Measurements from ENCODE around the gene STMND1. TPM values are rescaled to one million over a fixed set of nuclear protein-coding genes. Genes with fewer than 3 reads are reported as not detected.

The STMND1 gene
- total RNA-seq, 1 donor from 2014 or later: not detected

DNA sequence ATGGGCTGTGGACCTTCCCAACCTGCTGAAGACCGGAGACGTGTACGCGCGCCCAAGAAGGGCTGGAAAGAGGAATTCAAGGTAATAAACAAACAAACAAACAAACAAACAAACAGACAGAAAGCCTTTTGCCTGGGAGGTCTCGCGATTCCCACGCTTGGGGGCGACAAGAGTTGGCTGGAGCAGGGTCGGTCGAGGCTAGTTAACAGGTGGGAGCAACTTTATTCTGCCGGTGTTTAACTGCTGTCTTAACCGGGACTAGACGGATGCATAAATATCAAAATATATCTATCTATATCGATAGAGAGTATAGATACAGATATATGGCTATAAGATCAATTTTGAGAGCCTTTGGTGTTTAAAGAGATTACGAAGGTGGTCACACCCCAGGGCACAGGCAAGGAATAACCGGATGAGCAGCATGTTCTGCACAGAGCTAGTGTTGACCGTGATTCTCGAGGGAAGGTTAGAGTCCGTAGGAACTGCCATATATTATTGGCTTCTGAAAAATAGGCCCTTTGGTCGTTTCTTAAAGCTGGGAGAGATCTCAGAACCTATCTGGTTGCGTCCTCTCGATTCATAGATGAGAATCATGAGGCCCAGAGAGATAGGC lies 514 bp downstream of the STMND1 start:
- Mint-ChIP-seq H3K27ac (no peak overlapping the region), H3K4me1 (ENCODE audit: low read depth) (peaks cover 4% of the 10 kb centered on the region), H3K36me3 (ENCODE audit: low read depth) (no peaks in the 10 kb centered on the region), H3K9me3 (no peaks in the 10 kb centered on the region), H3K27me3 (ENCODE audit: low read depth) (peaks cover 40% of the 10 kb centered on the region), H3K4me3 (ENCODE audit: low read depth) (no peak overlapping the region)
- no peak for DNase-seq (ENCODE audit: low spot score)
- intact Hi-C loops (cut with micrococcal nuclease): no loop called here

DNA sequence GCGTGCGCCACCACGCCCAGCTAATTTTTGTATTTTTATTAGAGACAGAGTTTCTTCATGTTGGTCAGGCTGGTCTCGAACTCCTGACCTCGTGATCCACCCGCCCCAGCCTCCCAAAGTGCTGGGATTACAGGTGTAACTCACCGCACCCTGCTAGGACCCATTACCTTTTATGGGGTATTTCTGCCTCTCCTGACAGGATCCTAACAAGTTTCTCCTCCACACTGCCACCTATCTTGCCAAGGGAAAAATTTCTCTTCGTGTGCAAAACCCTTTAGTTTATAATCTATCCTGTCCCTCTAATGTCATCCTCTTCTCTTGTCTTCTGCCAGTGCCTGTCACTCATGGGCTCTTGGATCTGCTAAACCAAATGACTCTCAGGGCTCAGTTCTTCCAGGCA lies 1.9 kb downstream of the STMND1 start:
- intact Hi-C loops (cut with micrococcal nuclease): no loop called here
- H3K27ac Mint-ChIP-seq: no peak overlapping the region
- no peaks in the 10 kb centered on the region for H3K9me3 Mint-ChIP-seq
- no peak for DNase-seq (ENCODE audit: low spot score)
- H3K4me1 Mint-ChIP-seq (ENCODE audit: low read depth): peaks cover 4% of the 10 kb centered on the region
- H3K4me3 Mint-ChIP-seq (ENCODE audit: low read depth): no peak overlapping the region
- H3K27me3 Mint-ChIP-seq (ENCODE audit: low read depth): peaks cover 43% of the 10 kb centered on the region
- H3K36me3 Mint-ChIP-seq (ENCODE audit: low read depth): no peaks in the 10 kb centered on the region

DNA sequence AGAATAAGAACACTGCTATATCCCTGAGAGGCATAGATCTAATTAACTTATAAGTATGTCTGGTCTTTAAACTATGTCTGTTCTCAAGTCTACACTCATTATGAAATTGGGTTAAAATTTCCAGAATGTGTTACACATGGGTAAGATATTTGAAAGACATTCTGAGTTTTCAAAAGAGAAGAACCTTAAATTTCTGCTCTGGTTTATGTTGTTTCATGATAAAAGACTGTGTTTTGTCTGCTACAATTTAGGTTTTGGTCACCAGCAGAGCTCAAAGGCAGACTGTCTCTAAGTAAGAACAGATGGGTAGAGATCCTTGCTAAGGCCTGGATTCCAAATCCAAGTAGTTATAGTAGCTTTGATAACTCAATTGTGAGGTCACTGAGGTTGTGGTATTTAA lies 6.0 kb downstream of the STMND1 start:
- H3K4me1 Mint-ChIP-seq (ENCODE audit: low read depth): no peaks in the 10 kb centered on the region
- no peak overlapping the region for H3K27ac Mint-ChIP-seq
- intact Hi-C loops (cut with micrococcal nuclease): no loop called here
- no peak for DNase-seq (ENCODE audit: low spot score)
- no peaks in the 10 kb centered on the region for H3K9me3 Mint-ChIP-seq
- no peaks in the 10 kb centered on the region for H3K36me3 Mint-ChIP-seq (ENCODE audit: low read depth)
- H3K27me3 Mint-ChIP-seq (ENCODE audit: low read depth): peaks cover 10% of the 10 kb centered on the region
- H3K4me3 Mint-ChIP-seq (ENCODE audit: low read depth): no peak overlapping the region

DNA sequence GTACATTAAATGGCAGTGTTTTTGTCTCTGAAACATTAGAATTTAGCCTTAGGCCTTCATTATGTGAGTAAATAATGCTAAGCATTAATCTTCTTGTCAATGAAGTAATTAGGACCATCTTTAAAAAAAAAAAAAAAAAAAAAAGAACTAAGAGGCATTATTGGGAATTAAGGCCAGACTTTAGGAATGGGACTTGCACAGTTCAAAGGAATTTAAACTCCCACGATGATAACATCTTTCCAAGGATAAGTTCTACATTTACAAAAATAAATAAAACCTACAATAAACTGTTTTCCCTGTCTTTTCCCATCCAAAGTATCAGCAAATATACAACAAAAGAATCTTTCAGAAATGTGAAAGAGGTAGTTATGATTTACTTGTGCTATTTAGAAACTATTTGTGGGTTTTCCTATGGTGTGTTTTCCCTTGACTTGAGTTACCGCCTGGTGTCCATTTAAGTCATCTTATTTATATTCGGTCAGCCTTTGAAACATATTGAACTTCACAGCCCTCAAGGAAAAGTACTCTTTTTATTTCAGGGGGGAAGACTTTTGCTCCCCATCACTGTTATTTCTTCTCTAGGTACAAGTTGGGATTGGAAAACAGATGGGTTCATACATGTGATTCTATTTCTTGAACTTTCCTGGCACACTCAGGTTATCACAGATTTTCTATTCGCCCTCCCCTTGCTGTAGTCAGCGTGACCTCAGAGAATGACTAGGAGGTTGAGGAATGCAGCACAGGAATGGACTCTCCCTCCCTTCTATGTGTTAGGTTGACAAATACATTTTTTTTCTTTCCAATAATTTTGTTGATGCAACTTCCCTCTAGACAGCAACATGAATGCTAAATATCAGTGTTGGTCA lies 13.6 kb downstream of the STMND1 start:
- DNase-seq (ENCODE audit: low spot score): no peak
- intact Hi-C loops (cut with micrococcal nuclease): no loop called here
- no peaks in the 10 kb centered on the region for H3K4me1 Mint-ChIP-seq (ENCODE audit: low read depth)
- H3K9me3 Mint-ChIP-seq: no peaks in the 10 kb centered on the region
- no peaks in the 10 kb centered on the region for H3K36me3 Mint-ChIP-seq (ENCODE audit: low read depth)
- no peak overlapping the region for H3K4me3 Mint-ChIP-seq (ENCODE audit: low read depth)
- no peaks in the 10 kb centered on the region for H3K27me3 Mint-ChIP-seq (ENCODE audit: low read depth)
- H3K27ac Mint-ChIP-seq: no peak overlapping the region

DNA sequence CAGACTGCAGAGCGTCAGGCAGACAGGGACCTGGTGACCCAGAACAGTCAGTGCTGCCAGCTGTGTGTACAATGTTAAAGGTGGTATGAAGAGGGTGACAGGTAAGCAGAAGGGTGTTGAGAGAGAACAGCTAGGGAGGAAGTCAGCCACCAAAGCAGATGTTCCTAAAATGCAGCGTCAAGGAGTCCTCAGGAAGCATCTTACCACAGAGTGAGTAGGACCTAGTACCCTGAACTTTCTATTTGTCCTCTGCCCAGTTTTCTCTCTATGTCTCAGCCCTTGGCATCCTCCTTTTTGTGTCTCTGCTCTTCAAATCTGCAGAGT lies 14.2 kb downstream of the STMND1 start:
- DNase-seq (ENCODE audit: low spot score): no peak
- Mint-ChIP-seq H3K9me3 (no peaks in the 10 kb centered on the region), H3K27ac (no peak overlapping the region), H3K4me1 (ENCODE audit: low read depth) (no peaks in the 10 kb centered on the region), H3K27me3 (ENCODE audit: low read depth) (no peaks in the 10 kb centered on the region), H3K4me3 (ENCODE audit: low read depth) (no peak overlapping the region), H3K36me3 (ENCODE audit: low read depth) (no peaks in the 10 kb centered on the region)
- intact Hi-C loops (cut with micrococcal nuclease): no loop called here

DNA sequence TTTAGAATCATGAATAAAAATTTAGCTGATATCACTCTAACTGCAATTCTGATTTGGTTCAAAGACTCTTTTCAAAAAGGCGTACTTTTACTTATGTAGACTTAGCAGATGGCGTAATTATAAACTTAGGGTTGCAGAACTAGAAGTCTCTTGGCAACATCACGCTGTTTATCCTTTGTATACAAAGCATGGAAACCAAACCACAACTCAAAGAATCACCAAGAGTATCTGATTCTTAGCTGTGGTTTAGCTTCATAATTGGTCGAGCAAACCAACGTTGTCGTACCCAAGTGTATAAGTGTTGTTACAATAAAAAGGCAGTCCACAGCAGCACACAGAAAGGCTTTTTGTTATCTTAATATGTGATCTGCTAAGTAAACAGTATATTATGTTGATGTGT lies 18.2 kb downstream of the STMND1 start:
- no peaks in the 10 kb centered on the region for H3K36me3 Mint-ChIP-seq (ENCODE audit: low read depth)
- no peaks in the 10 kb centered on the region for H3K4me1 Mint-ChIP-seq (ENCODE audit: low read depth)
- no peaks in the 10 kb centered on the region for H3K27me3 Mint-ChIP-seq (ENCODE audit: low read depth)
- no peaks in the 10 kb centered on the region for H3K9me3 Mint-ChIP-seq
- H3K4me3 Mint-ChIP-seq (ENCODE audit: low read depth): no peak overlapping the region
- DNase-seq (ENCODE audit: low spot score): no peak
- intact Hi-C loops (cut with micrococcal nuclease): no loop called here
- H3K27ac Mint-ChIP-seq: no peak overlapping the region

DNA sequence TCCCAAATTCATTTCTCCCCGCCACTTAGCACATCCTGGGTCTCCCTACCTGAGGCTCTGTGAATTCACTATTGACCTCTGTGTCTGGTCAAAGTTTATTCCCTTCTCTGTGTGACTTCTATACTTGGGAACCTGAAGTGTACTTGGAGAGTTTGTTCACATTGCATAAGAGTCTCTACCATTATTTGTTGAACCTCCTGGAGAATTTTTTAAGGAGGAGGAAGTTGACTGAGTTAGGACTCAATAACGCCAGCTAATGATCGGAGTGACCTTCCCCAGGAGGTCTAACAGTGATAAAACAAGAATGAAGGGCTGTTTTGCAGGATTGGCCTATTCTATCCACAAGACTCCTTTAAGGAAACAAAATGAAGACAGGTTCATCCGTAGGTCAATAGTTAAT lies 23.6 kb downstream of the STMND1 start:
- Mint-ChIP-seq H3K4me1 (ENCODE audit: low read depth) (no peaks in the 10 kb centered on the region), H3K36me3 (ENCODE audit: low read depth) (no peaks in the 10 kb centered on the region), H3K4me3 (ENCODE audit: low read depth) (no peak overlapping the region), H3K27ac (no peak overlapping the region), H3K9me3 (no peaks in the 10 kb centered on the region), H3K27me3 (ENCODE audit: low read depth) (no peaks in the 10 kb centered on the region)
- intact Hi-C loops (cut with micrococcal nuclease): no loop called here
- no peak for DNase-seq (ENCODE audit: low spot score)

DNA sequence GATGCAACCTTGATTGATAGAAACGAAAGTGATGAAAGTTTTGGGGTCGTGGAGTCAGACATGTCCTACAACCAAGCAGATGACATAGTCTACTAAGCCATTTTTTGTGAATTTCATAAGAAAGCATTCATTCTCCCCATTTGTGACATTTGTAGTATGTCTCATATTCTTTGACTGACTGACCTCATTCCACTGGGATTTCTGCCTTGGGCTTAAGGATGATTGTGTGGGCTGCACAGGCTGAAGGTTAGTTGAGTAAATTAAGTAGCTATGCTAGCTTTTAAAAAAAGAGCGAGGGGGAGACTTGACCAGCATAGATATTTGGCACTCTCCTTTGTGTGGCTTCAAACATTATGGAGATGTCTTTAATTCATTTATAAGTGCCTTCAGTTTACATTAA lies 28.9 kb downstream of the STMND1 start:
- intact Hi-C loops (cut with micrococcal nuclease): no loop called here
- H3K27ac Mint-ChIP-seq: no peak overlapping the region
- no peak for DNase-seq (ENCODE audit: low spot score)
- H3K4me1 Mint-ChIP-seq (ENCODE audit: low read depth): no peaks in the 10 kb centered on the region
- no peak overlapping the region for H3K4me3 Mint-ChIP-seq (ENCODE audit: low read depth)
- H3K27me3 Mint-ChIP-seq (ENCODE audit: low read depth): no peaks in the 10 kb centered on the region
- H3K9me3 Mint-ChIP-seq: peaks cover 6% of the 10 kb centered on the region
- H3K36me3 Mint-ChIP-seq (ENCODE audit: low read depth): no peaks in the 10 kb centered on the region

DNA sequence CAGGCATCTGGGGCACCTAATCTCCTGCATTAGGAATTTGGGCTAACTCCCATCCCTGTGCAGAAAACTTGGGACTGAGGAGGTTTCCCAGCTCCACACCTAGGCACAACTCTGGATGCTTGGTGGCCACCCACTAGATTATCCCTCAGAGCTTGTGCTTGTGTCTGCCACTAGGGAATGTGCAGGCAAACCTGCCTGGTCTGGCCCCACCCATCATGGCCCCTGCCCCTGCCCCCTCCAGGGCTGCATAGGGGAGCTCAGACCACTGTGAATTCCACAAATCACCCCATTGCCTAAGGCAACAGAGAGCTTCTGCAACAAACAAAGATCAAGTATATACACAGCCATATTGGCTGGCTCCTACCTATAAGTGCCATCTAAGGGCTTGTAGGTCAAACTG lies 31.1 kb downstream of the STMND1 start:
- peaks cover 12% of the 10 kb centered on the region for H3K9me3 Mint-ChIP-seq
- no peaks in the 10 kb centered on the region for H3K27me3 Mint-ChIP-seq (ENCODE audit: low read depth)
- no peak overlapping the region for H3K4me3 Mint-ChIP-seq (ENCODE audit: low read depth)
- DNase-seq (ENCODE audit: low spot score): no peak
- no peaks in the 10 kb centered on the region for H3K36me3 Mint-ChIP-seq (ENCODE audit: low read depth)
- no peaks in the 10 kb centered on the region for H3K4me1 Mint-ChIP-seq (ENCODE audit: low read depth)
- H3K27ac Mint-ChIP-seq: no peak overlapping the region
- intact Hi-C loops (cut with micrococcal nuclease): no loop called here

DNA sequence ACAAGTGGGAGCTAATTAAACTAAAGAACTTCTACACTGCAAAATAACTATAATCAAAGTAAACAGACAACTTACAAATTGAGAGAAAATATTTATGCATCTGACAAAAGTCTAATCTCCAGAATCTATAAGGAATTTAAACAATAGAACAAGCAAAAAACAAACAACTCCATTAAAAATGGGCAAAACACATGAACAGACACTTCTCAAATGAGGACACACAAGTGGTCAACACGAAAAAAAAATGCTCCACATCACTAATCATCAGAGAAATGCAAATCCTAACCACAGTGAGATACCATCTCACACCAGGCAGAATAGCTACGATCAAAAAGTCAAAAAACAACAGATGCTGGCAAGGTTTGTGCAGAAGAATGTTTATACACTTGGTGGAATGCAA lies 36.2 kb downstream of the STMND1 start:
- H3K4me1 Mint-ChIP-seq (ENCODE audit: low read depth): no peaks in the 10 kb centered on the region
- H3K36me3 Mint-ChIP-seq (ENCODE audit: low read depth): no peaks in the 10 kb centered on the region
- H3K27ac Mint-ChIP-seq: no peak overlapping the region
- H3K9me3 Mint-ChIP-seq: peaks cover 19% of the 10 kb centered on the region
- intact Hi-C loops (cut with micrococcal nuclease): no loop called here
- no peak overlapping the region for H3K4me3 Mint-ChIP-seq (ENCODE audit: low read depth)
- no peak for DNase-seq (ENCODE audit: low spot score)
- no peaks in the 10 kb centered on the region for H3K27me3 Mint-ChIP-seq (ENCODE audit: low read depth)

DNA sequence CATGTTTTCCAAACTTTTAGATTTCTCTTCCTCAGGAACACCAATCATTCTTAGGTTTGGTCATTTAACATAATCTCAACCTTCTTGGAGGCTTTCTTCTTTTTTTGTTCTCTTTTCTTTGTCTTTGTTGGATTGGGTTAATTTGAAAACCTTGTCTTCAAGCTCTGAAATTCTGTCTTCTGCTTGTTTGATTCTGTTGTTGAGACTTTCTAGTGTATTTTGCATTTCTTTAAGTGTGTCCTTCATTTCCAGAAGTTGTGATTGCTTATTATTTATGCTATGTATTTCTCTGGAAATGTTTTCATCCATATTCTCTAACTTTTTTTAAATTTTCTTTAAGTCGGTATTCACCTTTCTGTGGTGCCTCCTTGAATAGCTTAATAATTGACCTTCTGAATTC lies 42.2 kb downstream of the STMND1 start:
- Mint-ChIP-seq H3K36me3 (ENCODE audit: low read depth) (no peaks in the 10 kb centered on the region), H3K4me3 (ENCODE audit: low read depth) (no peak overlapping the region), H3K27me3 (ENCODE audit: low read depth) (no peaks in the 10 kb centered on the region), H3K27ac (no peak overlapping the region), H3K9me3 (peaks cover 12% of the 10 kb centered on the region), H3K4me1 (ENCODE audit: low read depth) (no peaks in the 10 kb centered on the region)
- DNase-seq (ENCODE audit: low spot score): no peak
- intact Hi-C loops (cut with micrococcal nuclease): no loop called here

DNA sequence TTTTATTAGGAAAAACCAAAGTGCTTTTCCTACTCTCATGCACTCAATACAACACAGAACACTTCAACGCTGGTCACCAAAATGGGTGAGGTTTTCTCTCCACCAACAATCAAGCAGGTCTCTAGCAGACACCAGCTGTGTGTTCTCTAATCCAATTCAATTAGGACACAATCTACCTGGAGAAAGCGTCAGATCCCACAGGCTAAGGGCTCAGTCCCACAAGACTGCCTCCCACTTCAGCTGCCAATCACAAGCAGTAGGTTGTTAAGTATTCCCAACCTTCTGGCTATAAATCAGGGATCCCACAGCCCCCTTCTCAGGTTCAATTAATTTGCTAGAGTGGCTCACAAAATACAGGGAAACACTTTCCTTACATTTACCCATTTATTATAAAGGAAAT lies 47.7 kb downstream of the STMND1 start:
- H3K27me3 Mint-ChIP-seq (ENCODE audit: low read depth): no peaks in the 10 kb centered on the region
- peaks cover 15% of the 10 kb centered on the region for H3K9me3 Mint-ChIP-seq
- H3K36me3 Mint-ChIP-seq (ENCODE audit: low read depth): no peaks in the 10 kb centered on the region
- no peak overlapping the region for H3K4me3 Mint-ChIP-seq (ENCODE audit: low read depth)
- DNase-seq (ENCODE audit: low spot score): no peak
- H3K27ac Mint-ChIP-seq: no peak overlapping the region
- H3K4me1 Mint-ChIP-seq (ENCODE audit: low read depth): no peaks in the 10 kb centered on the region
- intact Hi-C loops (cut with micrococcal nuclease): no loop called here

DNA sequence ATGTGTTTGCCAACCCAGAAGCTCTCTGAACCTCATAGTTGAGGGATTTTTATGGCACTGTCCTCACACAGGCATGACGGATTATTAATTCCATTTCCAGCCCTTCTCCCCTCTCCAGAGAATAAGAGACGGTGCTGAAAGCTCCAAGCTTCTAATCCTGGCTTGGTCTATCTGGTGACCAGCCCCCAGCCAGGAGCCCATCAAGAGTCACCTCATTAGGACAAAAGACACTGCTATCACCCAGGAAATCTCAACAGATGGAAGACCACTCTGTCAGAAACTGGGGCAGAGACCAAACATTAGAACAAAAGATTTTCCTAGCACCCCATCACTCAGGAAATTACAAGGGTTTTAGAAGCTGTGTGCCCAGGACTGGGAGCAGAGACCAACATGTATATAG lies 48.2 kb downstream of the STMND1 start:
- no peak for DNase-seq (ENCODE audit: low spot score)
- Mint-ChIP-seq H3K4me1 (ENCODE audit: low read depth) (no peaks in the 10 kb centered on the region), H3K9me3 (peaks cover 14% of the 10 kb centered on the region), H3K36me3 (ENCODE audit: low read depth) (no peaks in the 10 kb centered on the region), H3K27ac (no peak overlapping the region), H3K27me3 (ENCODE audit: low read depth) (no peaks in the 10 kb centered on the region), H3K4me3 (ENCODE audit: low read depth) (no peak overlapping the region)
- intact Hi-C loops (cut with micrococcal nuclease): no loop called here
